ENCODE results near the gene ALKBH6.

The ALKBH6 gene

DNA sequence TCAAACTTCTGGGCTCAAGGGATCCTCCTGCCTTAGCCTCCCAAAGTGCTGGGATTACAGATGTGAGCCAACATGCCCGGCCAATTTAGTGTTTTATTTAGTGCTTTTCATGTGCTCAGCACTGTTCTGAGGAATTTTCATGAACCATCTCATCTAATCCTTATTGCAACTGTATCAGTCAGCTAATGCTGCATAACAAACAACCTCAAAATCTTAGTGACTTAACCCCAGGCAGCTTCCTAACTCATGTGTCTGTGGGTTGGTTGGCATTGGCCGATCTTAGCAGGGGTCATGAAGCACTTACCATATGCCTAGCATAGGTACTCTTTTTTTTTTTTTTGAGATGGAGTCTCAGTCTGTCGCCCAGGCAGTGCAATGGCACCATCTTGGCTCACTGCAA lies 25.2 kb downstream of the ALKBH6 start (continued):
- TF ChIP-seq ZNF391 (tag by site-specific recombination; IDR thresholded peaks at IDR 0.05; ENCODE audit: borderline replicate concordance, low read depth) (no peak), ZNF621 (tag by site-specific recombination; IDR thresholded peaks at IDR 0.05) (no peak), ZNF596 (tag by site-specific recombination; IDR thresholded peaks at IDR 0.05) (no peak), ZBTB8A (tag by site-specific recombination; IDR thresholded peaks at IDR 0.05) (no peak), ZNF24 (tag by site-specific recombination; IDR thresholded peaks at IDR 0.05) (no peak), BCL11A (tag by site-specific recombination; IDR thresholded peaks at IDR 0.05; ENCODE audit: low read depth) (no peak)
- TF ChIP-seq, protein P1, sequence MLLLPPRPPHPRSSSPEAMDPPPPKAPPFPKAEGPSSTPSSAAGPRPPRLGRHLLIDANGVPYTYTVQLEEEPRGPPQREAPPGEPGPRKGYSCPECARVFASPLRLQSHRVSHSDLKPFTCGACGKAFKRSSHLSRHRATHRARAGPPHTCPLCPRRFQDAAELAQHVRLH (tag by site-specific recombination; IDR thresholded peaks at IDR 0.05), result no peak

DNA sequence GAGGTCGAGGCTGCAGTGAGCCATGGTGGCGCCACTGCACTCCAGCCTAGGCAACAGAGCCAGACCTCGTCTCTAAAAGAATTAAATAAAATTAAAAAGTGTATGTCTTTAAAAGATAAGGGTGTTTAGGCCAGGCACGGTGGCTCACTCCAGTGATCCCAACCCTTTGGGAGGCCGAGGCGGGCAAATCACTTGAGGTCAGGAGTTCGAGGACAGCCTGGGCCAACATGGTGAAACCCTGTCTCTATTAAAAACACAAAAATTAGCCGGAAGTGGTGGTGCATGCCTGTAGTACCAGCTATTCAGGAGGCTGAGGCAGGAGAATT lies 26.5 kb downstream of the ALKBH6 start:
- Histone ChIP-seq H3K4me3 (ENCODE audit: low read depth, low read length) (no peak overlapping the region), H3K4me1 (ENCODE audit: control insufficient read depth, insufficient read depth, low read length) (peaks cover 8% of the 10 kb centered on the region), H3K27ac (ENCODE audit: extremely low read depth, low read depth, low read length) (no peak overlapping the region), H3K9me3 (ENCODE audit: control insufficient read depth, insufficient read depth, low read depth, low read length) (no peaks in the 10 kb centered on the region), H3K36me3 (ENCODE audit: control insufficient read depth in 2 of 2, insufficient read depth in 1 of 2, low read length in 2 of 2) (no peaks in the 10 kb centered on the region)
- POLR2A ChIA-PET, result interaction anchor here (0.6 to 1.9 kb wide), 3 partner anchors 27 to 140 kb away, joined by 3 to 5 read pairs (median 5); partner anchors contain the start of gene ALKBH6
- TF ChIP-seq YY1 (tag by site-specific recombination; IDR thresholded peaks at IDR 0.05) (peak; percentile 39; the same call in 1 of the 2 replicates), GLIS2 (tag by site-specific recombination; IDR thresholded peaks at IDR 0.05) (no peak), ZSCAN16 (tag by site-specific recombination; IDR thresholded peaks at IDR 0.05) (no peak), ZNF776 (tag by site-specific recombination; IDR thresholded peaks at IDR 0.05; ENCODE audit: borderline replicate concordance) (no peak), GFI1B (tag by site-specific recombination; IDR thresholded peaks at IDR 0.05) (no peak; the same call in 1 of the 2 replicates), MEIS1 (CRISPR knock-in tag; IDR thresholded peaks at IDR 0.05; ENCODE audit: borderline replicate concordance) (no peak), ZNF530 (tag by site-specific recombination; IDR thresholded peaks at IDR 0.05; ENCODE audit: low read depth) (no peak), ZNF670 (tag by site-specific recombination; IDR thresholded peaks at IDR 0.05; ENCODE audit: low read depth) (no peak), ZFP3 (tag by site-specific recombination; IDR thresholded peaks at IDR 0.05; ENCODE audit: low read depth) (no peak), ZNF16 (tag by site-specific recombination; IDR thresholded peaks at IDR 0.05; ENCODE audit: low read depth) (peak; percentile 36; the same call in 1 of the 2 replicates), BCL11B (tag by site-specific recombination; IDR thresholded peaks at IDR 0.05; ENCODE audit: low read depth) (no peak), OSR2 (tag by site-specific recombination; IDR thresholded peaks at IDR 0.05) (no peak), ZNF76 (tag by site-specific recombination; IDR thresholded peaks at IDR 0.05; ENCODE audit: borderline replicate concordance, low read depth) (no peak), ZNF335 (tag by site-specific recombination; conservative IDR thresholded peaks at IDR 0.05) (peak; percentile 84), ZNF341 (tag by site-specific recombination; IDR thresholded peaks at IDR 0.05; ENCODE audit: low read depth) (no peak), KLF10 (tag by site-specific recombination; IDR thresholded peaks at IDR 0.05) (no peak), ZNF23 (tag by site-specific recombination; IDR thresholded peaks at IDR 0.05; ENCODE audit: borderline replicate concordance) (no peak), ZNF211 (tag by site-specific recombination; IDR thresholded peaks at IDR 0.05; ENCODE audit: low read depth) (no peak), ZNF792 (tag by site-specific recombination; IDR thresholded peaks at IDR 0.05) (no peak), ZNF555 (tag by site-specific recombination; conservative IDR thresholded peaks at IDR 0.05) (no peak), ZNF121 (tag by site-specific recombination; IDR thresholded peaks at IDR 0.05) (0 out of 2 replicates have a peak, but pooled peaks have one; percentile 10)
- TF ChIP-seq, protein P2, sequence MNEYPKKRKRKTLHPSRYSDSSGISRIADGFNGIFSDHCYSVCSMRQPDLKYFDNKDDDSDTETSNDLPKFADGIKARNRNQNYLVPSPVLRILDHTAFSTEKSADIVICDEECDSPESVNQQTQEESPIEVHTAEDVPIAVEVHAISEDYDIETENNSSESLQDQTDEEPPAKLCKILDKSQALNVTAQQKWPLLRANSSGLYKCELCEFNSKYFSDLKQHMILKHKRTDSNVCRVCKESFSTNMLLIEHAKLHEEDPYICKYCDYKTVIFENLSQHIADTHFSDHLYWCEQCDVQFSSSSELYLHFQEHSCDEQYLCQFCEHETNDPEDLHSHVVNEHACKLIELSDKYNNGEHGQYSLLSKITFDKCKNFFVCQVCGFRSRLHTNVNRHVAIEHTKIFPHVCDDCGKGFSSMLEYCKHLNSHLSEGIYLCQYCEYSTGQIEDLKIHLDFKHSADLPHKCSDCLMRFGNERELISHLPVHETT (tag by site-specific recombination; IDR thresholded peaks at IDR 0.05), result no peak
- TF ChIP-seq, protein P3, sequence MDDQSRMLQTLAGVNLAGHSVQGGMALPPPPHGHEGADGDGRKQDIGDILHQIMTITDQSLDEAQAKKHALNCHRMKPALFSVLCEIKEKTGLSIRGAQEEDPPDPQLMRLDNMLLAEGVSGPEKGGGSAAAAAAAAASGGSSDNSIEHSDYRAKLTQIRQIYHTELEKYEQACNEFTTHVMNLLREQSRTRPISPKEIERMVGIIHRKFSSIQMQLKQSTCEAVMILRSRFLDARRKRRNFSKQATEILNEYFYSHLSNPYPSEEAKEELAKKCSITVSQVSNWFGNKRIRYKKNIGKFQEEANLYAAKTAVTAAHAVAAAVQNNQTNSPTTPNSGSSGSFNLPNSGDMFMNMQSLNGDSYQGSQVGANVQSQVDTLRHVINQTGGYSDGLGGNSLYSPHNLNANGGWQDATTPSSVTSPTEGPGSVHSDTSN (CRISPR knock-in tag; IDR thresholded peaks at IDR 0.05), result no peak
- TF ChIP-seq, protein P4, sequence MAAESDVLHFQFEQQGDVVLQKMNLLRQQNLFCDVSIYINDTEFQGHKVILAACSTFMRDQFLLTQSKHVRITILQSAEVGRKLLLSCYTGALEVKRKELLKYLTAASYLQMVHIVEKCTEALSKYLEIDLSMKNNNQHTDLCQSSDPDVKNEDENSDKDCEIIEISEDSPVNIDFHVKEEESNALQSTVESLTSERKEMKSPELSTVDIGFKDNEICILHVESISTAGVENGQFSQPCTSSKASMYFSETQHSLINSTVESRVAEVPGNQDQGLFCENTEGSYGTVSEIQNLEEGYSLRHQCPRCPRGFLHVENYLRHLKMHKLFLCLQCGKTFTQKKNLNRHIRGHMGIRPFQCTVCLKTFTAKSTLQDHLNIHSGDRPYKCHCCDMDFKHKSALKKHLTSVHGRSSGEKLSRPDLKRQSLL (tag by site-specific recombination; IDR thresholded peaks at IDR 0.05), result 0 out of 2 replicates have a peak, but pooled peaks have one; percentile 51
- TF ChIP-seq, protein P1 (tag by site-specific recombination; IDR thresholded peaks at IDR 0.05), result peak; percentile 87
- TF ChIP-seq, protein P5, sequence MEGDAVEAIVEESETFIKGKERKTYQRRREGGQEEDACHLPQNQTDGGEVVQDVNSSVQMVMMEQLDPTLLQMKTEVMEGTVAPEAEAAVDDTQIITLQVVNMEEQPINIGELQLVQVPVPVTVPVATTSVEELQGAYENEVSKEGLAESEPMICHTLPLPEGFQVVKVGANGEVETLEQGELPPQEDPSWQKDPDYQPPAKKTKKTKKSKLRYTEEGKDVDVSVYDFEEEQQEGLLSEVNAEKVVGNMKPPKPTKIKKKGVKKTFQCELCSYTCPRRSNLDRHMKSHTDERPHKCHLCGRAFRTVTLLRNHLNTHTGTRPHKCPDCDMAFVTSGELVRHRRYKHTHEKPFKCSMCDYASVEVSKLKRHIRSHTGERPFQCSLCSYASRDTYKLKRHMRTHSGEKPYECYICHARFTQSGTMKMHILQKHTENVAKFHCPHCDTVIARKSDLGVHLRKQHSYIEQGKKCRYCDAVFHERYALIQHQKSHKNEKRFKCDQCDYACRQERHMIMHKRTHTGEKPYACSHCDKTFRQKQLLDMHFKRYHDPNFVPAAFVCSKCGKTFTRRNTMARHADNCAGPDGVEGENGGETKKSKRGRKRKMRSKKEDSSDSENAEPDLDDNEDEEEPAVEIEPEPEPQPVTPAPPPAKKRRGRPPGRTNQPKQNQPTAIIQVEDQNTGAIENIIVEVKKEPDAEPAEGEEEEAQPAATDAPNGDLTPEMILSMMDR (tag by site-specific recombination; IDR thresholded peaks at IDR 0.05), result peak; percentile 53; the same call in 1 of the 2 replicates
- CTCF ChIA-PET, result interaction anchor here (0.7 to 2.2 kb wide), 4 partner anchors 10 to 52 kb away, joined by 3 to 9 read pairs (median 4); no protein-coding TSS in a partner anchor

Data from HEK293 (cell line).